ENCODE data around the gene TEDDM1. TPM values are rescaled to one million over a fixed set of nuclear protein-coding genes. Genes with fewer than 3 reads are reported as not detected.

Gene TEDDM1
- total and polyA plus RNA-seq, 2 donors (not counting 3 experiments of a cell fraction or from before 2014, with no cell fraction given), result not detected

DNA sequence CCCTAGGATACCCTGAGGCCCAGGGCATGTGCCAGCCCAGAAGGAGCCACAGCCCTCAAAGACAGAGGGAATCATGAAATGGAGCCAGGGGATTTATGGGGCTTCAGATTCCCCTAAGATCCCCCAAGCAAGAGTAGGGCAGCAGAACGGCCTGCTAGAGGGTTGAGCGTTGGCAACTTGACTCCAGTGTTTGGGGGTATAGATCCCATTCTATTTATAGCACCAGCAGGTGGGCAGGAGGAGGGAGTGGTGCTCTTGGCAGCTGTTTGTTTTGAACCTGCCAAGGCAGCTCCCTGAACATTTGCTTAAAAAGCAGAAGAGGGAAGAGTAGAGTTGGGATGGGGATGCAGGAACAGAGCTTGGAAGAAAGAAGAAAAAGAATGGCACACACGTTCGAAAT, 42.6 kb downstream of the TEDDM1 start:
- no peak overlapping the region for H3K27ac ChIP-seq (ENCODE audit: insufficient read depth, low read depth, low read length)
- no peaks in the 10 kb centered on the region for H3K79me2 ChIP-seq (ENCODE audit: control insufficient read depth, insufficient read depth, low read length)
- TF ChIP-seq GATA2 (IDR thresholded peaks at IDR 0.05; ENCODE audit: insufficient read depth, insufficient read length, low read depth, low read length), result no peak
- no peak for TF ChIP-seq FOS (IDR thresholded peaks at IDR 0.05; ENCODE audit: borderline replicate concordance, insufficient read depth, low read length)
- no peak for TF ChIP-seq POLR2A (IDR thresholded peaks at IDR 0.05; ENCODE audit: low read depth, low read length)
- no peak for TF ChIP-seq EZH2 (IDR thresholded peaks at IDR 0.05; ENCODE audit: borderline replicate concordance, low read depth, low read length, severe bottlenecking)
- TF ChIP-seq MYC (IDR thresholded peaks at IDR 0.05; ENCODE audit: low read depth, low read length), result no peak
- no peak for TF ChIP-seq POLR2AphosphoS5 (IDR thresholded peaks at IDR 0.05; ENCODE audit: insufficient read depth, low read depth, low read length)
- TF ChIP-seq, protein P1, sequence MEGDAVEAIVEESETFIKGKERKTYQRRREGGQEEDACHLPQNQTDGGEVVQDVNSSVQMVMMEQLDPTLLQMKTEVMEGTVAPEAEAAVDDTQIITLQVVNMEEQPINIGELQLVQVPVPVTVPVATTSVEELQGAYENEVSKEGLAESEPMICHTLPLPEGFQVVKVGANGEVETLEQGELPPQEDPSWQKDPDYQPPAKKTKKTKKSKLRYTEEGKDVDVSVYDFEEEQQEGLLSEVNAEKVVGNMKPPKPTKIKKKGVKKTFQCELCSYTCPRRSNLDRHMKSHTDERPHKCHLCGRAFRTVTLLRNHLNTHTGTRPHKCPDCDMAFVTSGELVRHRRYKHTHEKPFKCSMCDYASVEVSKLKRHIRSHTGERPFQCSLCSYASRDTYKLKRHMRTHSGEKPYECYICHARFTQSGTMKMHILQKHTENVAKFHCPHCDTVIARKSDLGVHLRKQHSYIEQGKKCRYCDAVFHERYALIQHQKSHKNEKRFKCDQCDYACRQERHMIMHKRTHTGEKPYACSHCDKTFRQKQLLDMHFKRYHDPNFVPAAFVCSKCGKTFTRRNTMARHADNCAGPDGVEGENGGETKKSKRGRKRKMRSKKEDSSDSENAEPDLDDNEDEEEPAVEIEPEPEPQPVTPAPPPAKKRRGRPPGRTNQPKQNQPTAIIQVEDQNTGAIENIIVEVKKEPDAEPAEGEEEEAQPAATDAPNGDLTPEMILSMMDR (IDR thresholded peaks at IDR 0.05; ENCODE audit: extremely low read depth in 1 of 2, insufficient read depth in 1 of 2, low read depth in 1 of 2, low read length in 2 of 2), result no peak
- no peak for TF ChIP-seq JUN (IDR thresholded peaks at IDR 0.05; ENCODE audit: borderline replicate concordance, insufficient read depth, insufficient read length, low read depth)
- TF ChIP-seq, protein P2, sequence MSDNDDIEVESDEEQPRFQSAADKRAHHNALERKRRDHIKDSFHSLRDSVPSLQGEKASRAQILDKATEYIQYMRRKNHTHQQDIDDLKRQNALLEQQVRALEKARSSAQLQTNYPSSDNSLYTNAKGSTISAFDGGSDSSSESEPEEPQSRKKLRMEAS (IDR thresholded peaks at IDR 0.05; ENCODE audit: insufficient read depth, insufficient read length), result no peak
- CTCF ChIA-PET, result no interaction called here
- H3K27me3 ChIP-seq (ENCODE audit: control insufficient read depth in 2 of 2, insufficient read depth in 2 of 2, low read length in 2 of 2), result no peaks in the 10 kb centered on the region
- FAIRE-seq, result no peak
- no peaks in the 10 kb centered on the region for H4K20me1 ChIP-seq (replicated peaks; ENCODE audit: control insufficient read depth, extremely low read depth, insufficient read depth, low read length)
- no peaks in the 10 kb centered on the region for H3K9me1 ChIP-seq (replicated peaks; ENCODE audit: control insufficient read depth, extremely low read depth, insufficient read depth, low read length)
- POLR2A ChIA-PET, result no interaction called here
- dilution Hi-C loops (cut with MboI; ENCODE audit: extremely low pct_ligation_motif_present, low sequenced_read_pairs) (no loop called here), intact Hi-C loops (cut with micrococcal nuclease) (no loop called here)
- H3K9ac ChIP-seq (replicated peaks; ENCODE audit: extremely low read depth, insufficient read depth, low read length), result no peak overlapping the region
- no peaks in the 10 kb centered on the region for H3K36me3 ChIP-seq (ENCODE audit: control insufficient read depth in 2 of 2, extremely low read depth in 1 of 2, insufficient read depth in 2 of 2, low read length in 2 of 2)
- DNase-seq (ENCODE audit: low read depth, low spot score), result no peak
- no peak overlapping the region for H3K4me2 ChIP-seq (ENCODE audit: insufficient read depth, low read length)
- H3K4me1 ChIP-seq (ENCODE audit: control insufficient read depth, extremely low read depth, insufficient read depth, low read length), result no peaks in the 10 kb centered on the region
- BruUV-seq (replicated peaks), result no TSS peak
- H2AFZ ChIP-seq (ENCODE audit: low read depth, low read length), result no peak overlapping the region
- no peak overlapping the region for H3K4me3 ChIP-seq (replicated peaks in 1 of 3; ENCODE audit: insufficient read depth in 1 of 3, low read depth in 1 of 3, low read length in 3 of 3)
- no peaks in the 10 kb centered on the region for H3K9me3 ChIP-seq (replicated peaks; ENCODE audit: control insufficient read depth, insufficient read depth, low read length)

Data from endothelial cell of umbilical vein (primary cell).